SK-N-DZ (cell line): ENCODE data around the gene CAMK1.
"Not testable (repeated sequence)": the region's sequence is repeated elsewhere in the genome, so short reads cannot be mapped to it uniquely, and the experiment has no call there.

Source experiments
- DNase-seq: peaks from one replicate; pipeline ENCODE4 v3.0.0-alpha.2; 2015; ENCODE audit warnings: low spot score

CAMK1 gene

DNA sequence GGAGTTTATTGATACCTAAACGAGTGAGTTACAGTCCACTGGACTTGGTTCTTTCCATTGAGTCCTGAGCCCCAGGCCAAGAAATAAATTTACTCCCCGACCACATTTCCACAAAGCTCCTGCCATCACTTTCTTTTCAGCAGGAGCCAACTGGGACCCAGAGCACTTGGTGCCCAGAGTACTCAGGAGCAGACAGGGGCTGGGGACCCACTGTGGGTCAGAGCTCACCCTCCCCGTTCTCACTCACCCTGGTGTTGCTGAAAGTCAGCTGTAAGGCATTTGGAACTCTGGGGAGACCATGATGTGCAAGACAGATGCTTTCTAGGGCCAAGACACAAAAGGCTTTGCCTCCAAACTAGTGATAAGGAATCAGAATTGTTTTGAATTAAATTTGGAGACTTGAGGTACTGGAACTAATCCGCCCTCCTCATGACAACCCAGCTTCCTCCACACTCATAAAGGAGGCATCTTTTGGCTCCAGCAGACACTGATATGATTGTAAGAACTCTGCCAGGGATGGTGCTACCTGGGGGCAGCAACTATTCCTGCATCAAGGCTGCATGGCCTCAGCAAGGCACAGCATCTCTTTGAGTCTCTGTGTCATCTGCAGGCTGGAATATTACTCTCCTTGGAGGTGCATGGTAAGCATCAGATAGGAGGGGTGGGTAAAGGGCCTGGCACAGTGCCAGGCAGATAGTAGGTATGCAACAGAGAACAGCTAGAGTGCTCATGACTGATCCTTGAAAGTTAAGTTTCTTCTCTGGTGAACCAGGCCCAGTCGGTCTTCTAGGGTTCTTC lies 7.3 kb upstream of the CAMK1 start:
- no peak for DNase-seq

DNA sequence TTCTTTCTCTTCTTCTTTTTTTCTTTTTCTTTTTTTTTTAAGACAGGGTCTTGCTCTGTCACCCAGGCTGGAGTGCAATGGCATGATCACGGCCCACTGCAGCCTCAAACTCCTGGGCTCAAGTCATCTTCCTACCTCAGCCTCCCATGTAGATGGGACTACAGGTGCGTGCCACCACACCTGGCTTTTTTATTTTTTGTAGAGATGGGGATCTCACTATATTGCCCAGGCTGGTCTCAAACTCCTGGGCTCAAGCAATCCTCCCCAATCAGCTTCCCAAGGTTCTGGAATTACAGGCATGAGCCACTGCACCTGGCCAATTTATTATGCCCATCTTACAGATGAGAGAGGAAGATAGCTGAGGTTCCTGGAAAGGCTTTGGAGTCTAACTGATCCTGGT lies 1.3 kb upstream of the CAMK1 start:
- DNase-seq, result not testable (repeated sequence)

- no peak for DNase-seq
Observed at GRCh38 chr3:9770276-9770812, 597 bp upstream of the CAMK1 start.

- no peak for DNase-seq
Observed at GRCh38 chr3:9769012-9769411, 735 bp downstream of the CAMK1 start.

GRCh38 chr3:9768141-9768775 lies 1.5 kb downstream of the CAMK1 start:
- no peak for DNase-seq

GRCh38 chr3:9767418-9767817 lies 2.3 kb downstream of the CAMK1 start:
- DNase-seq, result no peak

GRCh38 chr3:9765865-9766264 lies 3.9 kb downstream of the CAMK1 start:
- peak; percentile 49 for DNase-seq

GRCh38 chr3:9762871-9763270 lies 6.9 kb downstream of the CAMK1 start:
- DNase-seq, result no peak

DNA sequence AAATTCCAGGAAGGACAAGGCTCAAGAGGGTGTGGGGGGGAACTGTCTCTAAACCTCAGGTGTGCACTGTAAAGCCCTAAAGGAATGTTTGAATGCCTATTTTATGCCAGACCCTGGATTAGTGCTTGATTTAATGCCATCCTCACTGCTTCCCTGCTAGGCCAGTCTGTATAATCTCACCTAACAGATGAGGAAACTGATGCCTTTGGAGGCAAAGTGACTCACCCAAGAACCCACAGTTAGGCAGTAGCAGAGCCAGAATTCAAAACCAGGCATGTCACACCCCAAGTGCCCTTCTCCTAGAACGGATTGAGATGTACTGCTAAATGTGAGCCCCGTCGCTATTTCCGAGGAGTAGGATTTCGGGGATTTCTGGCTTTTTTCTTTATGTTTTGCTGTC lies 7.8 kb downstream of the CAMK1 start:
- no peak for DNase-seq

GRCh38 chr3:9760779-9761505 lies 8.8 kb downstream of the CAMK1 start:
- no peak for DNase-seq

GRCh38 chr3:9757427-9757826 lies 12.3 kb downstream of the CAMK1 start:
- no peak for DNase-seq

DNA sequence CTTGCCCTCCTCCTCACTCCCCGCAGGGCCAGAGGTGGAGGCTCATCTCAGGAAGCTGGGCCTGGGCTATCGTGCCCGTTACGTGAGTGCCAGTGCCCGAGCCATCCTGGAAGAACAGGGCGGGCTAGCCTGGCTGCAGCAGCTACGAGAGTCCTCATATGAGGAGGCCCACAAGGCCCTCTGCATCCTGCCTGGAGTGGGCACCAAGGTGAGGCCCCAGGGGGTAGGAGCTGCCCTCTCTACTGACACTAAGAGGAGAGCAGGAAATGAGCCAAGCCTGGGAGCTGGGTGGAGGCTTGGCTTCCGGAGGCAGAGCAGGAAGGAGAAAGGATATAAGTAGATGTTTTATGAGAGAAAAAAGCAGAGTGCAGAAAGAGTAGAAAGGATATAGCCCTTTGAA lies 15.1 kb downstream of the CAMK1 start:
- DNase-seq, result no peak

DNA sequence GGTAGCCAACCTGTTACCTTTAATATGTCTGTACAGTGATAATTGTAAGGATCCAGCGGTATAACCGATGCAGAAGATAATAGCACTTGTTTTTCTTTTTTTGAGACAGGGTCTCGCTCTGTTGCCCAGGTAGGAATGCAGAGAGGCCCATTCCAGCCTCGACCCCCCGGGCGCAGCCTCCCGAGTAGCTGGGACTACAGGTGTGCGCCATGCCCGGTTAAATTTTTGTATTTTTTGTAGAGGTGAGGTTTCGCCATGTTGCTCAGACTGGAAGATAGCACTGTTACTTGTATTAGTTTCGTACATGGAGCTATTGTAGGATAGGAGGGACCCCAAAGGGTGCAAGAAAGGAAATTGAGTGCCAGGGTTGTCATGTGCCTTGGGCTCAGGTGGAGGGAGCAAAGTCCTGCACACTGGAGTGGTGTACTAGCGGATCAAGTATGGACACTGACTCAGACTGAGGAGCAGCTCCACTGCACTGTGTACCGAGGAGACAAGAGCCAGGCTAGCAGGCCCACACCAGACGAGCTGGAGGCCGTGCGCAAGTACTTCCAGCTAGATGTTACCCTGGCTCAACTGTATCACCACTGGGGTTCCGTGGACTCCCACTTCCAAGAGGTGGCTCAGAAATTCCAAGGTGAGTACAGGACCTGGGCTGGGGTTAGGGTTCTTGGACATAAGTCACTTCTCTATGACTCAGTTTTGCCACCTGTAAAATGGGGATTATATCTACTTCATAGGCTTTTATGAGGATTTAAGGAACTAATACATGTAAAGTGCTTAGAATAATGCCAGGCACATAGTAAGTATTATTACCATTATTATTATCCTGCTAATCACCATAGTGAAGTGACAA lies 19.0 kb downstream of the CAMK1 start:
- no peak for DNase-seq

GRCh38 chr3:9749645-9750555 lies 19.8 kb downstream of the CAMK1 start, which contains the start of gene OGG1:
Gene OGG1, plus strand, starts transcription at chr3:9749952. Its CDS starts 335 bp downstream, at chr3:9750287.
- peak; percentile 100 for DNase-seq

DNA sequence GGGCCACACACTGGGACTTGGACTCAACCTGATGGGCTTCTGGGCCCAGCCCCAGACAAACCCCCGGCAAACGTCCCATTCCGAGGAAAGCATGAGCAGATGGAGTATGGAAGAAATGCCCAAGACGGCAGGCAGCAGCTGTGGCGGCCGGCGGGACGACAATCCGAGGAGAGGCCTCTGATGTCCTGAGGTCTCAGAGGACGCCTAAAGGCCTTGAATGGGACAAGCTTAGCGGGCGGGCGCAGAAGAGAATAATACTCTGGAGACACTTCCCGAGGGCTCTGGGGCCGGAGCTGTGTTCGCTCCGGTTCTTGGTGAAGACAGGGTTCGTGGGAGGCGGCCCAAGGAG lies 20.5 kb downstream of the CAMK1 start:
- no peak for DNase-seq

DNA sequence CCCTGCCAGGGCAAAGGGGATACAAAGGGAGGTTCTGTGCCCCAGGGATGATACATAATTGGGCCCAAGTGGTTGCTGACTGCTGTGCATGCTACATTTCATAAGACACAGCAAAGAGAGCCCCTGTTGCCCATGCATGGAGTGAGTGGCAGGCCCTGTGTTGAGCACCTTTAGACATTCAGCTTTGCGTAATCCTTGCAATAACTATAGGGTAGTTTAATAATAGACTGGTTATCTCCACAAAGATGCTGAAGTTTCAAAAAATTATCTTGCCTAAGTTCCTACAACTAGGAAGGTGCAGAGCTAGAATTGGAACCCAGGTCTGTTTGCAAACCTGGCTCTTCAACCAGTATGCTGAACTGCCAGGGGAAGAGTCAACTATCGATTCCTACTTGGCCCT lies 21.7 kb downstream of the CAMK1 start:
- DNase-seq, result no peak

GRCh38 chr3:9747267-9747666 lies 22.5 kb downstream of the CAMK1 start:
- no peak for DNase-seq

GRCh38 chr3:9746330-9746729 lies 23.4 kb downstream of the CAMK1 start:
- DNase-seq, result no peak

GRCh38 chr3:9745521-9745920 lies 24.2 kb downstream of the CAMK1 start:
- DNase-seq, result no peak

GRCh38 chr3:9744162-9744561 lies 25.6 kb downstream of the CAMK1 start:
- DNase-seq, result no peak
